Activated CD8-positive, alpha-beta memory T cell treated with anti-CD3 and anti-CD28 coated beads for 48 hours (primary cell): ENCODE results near the gene UBAC1.
"Not testable (repeated sequence)": the region's sequence is repeated elsewhere in the genome, so short reads cannot be mapped to it uniquely, and the experiment has no call there.

Experiments
- DNase-seq, 3 experiments: peaks; one replicate each; pipeline ENCODE4 v3.0.0-alpha.2; 2020; ENCODE audit warnings: low read depth in 2 of 3, low spot score in 2 of 3

UBAC1 gene

GRCh38 chr9:135978642-135979546 is 17.7 kb upstream of the UBAC1 start:
- DNase-seq: no peak

GRCh38 chr9:135976944-135977343 is 15.8 kb upstream of the UBAC1 start:
- DNase-seq: no peak

- no peak for DNase-seq
These were observed 15.4 kb upstream of the UBAC1 start for GRCh38 chr9:135976531-135976930.

DNA sequence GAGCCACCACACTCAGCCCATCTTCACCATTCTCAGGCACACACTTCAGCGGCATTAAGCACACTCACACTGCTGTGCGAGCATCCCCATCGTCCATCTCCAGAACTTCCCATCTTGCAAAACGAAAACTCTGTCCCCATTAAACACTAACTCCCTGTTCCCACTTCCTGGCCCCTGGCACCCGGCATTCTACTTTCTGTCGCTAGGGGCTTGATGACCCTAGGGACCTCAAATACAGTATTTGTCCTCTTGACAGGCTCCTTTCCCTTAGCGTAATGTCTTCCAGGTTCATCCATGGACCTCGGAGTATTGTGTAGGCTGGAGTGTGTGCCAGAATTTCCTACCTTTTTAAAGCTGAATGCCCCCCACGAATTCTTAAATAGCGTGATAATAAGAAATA is 14.7 kb upstream of the UBAC1 start:
- no peak for DNase-seq

GRCh38 chr9:135974220-135974573 is 13.0 kb upstream of the UBAC1 start:
- no peak for DNase-seq

DNA sequence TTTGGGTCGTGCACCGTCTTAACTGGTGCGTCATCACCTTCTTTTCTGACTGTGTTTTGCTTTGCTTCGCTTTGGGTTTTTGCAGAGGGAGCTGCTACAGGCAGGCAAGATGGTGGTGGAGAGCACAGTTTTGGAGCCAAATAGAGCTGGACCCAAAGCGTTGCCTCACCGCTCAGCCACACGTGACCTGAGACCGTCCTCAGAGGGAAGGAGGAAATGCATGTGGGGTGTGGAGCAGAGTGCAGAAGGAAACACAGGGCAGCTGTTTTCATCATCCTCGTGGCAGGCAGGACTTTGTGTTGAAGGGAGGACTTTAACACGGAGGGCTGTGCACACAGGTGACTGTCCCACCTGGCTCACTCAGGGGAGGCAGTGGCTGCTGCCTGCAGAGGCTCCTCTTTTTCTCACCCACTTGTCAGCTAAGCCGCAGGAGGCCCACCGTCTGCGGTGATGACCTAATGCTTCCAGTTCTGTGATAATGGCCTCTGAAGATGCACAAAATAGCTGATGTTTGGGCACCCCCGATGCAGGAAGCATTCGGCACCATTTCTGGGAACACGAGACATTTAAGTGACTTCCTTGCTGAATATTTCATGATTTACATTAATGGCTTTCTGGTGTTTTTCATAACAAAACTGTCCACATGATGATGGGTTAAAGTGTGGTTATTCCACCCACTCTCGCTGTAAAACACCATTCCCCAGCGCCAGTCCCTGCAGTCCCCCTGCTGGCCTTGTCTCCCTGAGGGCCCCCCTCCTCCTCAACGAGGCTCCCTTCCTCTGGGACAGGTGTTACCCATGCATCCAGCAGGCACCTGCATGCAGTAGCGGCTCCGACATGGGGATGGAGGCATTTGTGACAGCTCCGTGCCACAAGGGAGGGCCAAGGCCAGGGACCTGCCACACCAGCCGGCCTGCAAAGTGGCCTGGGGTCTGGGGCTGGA is 12.4 kb upstream of the UBAC1 start:
- DNase-seq: no peak

DNA sequence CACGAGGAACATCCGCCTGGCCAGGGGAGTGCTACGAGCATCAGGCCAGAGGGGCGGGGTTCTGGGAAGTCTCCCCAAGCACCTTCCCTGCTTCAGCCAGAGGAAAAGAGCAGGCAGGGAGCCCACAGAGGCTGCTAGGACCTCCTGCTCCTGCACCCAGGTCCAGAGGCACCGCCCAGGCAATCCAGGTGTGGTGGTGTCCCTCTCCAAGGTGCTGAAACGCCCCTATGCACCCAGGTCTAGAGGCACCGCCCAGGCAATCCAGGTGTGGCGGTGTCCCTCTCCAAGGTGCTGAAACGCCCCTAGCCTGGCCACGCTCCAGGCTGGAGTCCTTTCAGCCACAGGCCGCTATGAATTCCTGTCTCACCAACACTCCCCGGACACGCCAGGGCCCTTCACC is 10.7 kb upstream of the UBAC1 start:
- no peak for DNase-seq

DNA sequence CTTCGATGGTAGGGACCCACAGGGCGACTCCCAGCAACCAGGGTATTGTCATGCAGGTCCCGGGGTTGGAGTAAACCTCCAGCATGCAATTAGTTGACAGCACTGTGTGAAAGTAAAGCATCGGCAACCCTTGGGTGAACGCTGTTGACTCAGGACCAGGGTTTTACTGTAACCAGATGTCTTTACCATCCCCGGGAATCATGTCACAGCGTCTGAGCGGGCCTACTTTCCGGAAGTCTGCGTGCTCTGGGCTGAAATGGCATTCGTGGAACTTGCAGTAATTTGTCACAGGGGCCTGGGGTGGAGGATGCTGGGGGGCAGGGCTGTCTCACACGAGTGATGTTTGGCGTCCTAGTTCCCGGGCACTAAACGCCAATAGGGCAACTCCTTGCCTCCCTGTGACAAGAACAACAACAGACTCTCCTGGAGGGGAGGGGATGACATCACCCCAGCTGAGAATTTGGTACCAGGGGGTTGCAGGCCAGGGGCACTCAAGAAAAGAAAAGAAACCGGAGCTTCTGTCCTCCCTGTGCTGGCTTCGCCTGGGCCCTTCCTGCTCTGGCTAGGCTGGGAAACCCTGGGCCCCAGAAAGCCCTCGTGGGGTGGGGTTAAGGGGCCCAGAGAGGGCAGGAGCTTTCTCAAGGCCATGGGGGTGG is 10.1 kb upstream of the UBAC1 start:
- no peak for DNase-seq

DNA sequence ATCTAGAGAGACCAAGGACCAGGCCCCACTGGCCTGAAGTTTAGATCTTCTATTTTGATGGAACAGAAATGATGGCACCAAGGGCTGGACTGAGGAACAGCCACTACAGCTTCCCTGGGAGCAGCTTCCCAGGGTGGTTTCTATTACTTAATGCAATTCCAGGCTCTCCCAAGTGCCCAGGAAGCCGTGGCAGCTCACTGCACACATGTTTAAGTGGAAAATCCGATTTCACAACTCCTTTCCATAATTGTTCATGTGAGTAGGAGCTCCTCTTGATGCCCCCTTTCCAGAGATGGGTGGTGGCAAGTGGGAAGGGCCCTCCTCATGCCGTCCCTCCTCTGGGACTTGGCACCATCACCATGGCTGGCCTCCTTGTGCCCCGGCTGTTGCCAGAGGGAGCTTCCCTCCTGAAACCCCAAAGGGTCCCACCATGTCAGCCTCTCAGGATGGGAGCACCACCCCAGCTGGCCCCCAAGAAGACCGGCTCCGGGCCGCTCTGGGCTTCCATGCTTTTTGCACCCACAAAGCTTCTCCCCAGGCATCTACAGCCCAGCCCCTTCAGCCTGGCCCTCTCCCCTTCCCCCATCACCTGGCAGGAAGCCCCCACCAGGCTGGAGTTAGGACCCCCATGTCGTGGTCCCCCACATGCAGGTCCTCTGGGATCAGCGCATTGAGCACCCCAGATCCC is 9.1 kb upstream of the UBAC1 start:
- DNase-seq: no peak

DNA sequence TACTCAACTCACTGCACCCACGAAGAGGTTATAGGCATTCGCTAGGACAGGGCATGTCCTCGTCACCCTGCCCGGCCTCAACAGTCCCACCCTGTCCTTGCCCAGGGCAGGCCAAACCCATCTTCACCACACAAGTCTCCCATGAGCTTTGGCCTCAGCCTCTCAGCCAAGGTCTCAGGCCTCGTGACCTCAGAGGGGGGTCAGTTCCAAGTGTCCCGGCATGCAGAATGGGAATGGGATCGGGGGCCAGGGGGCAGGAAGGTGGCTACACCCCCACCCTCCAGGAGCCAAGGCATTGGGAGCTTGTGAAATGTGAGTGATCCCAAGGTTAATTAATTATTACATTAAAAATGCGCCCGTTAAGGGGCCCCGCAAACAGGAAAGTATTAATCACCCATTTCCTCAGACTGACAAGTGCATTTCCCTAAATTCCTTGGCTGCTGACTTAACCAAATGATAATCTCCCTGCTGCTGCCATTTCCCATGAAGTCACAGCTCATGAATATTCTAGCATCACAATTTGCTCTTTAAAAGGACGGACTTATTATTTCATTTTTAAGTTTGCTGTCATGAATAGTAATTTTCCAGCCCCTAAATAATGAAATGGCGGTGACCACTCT is 8.0 kb upstream of the UBAC1 start:
- DNase-seq: no peak

GRCh38 chr9:135968601-135969000 is 7.4 kb upstream of the UBAC1 start:
- DNase-seq: no peak

DNA sequence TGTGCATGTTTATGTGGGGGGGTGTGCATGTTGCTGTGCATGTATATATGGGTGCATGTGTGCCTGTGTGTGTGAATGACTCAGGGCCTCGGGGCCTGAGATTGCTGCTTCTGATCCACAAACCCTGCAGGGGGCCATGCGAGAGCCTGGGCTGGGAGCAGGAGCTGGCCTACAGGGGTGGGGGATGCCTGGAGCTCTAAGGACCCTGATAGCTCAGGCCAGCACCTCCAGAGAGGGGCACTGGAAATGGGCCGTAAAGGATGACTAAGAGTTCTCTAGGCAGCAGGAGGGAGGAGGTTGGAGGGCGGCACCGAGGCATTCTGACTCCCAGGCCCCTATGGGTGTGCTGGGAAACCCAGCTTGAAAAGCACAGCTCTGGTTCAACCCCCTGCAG is 6.9 kb upstream of the UBAC1 start:
- DNase-seq: no peak

GRCh38 chr9:135966916-135967260 is 5.7 kb upstream of the UBAC1 start:
- DNase-seq: not testable (repeated sequence)

DNA sequence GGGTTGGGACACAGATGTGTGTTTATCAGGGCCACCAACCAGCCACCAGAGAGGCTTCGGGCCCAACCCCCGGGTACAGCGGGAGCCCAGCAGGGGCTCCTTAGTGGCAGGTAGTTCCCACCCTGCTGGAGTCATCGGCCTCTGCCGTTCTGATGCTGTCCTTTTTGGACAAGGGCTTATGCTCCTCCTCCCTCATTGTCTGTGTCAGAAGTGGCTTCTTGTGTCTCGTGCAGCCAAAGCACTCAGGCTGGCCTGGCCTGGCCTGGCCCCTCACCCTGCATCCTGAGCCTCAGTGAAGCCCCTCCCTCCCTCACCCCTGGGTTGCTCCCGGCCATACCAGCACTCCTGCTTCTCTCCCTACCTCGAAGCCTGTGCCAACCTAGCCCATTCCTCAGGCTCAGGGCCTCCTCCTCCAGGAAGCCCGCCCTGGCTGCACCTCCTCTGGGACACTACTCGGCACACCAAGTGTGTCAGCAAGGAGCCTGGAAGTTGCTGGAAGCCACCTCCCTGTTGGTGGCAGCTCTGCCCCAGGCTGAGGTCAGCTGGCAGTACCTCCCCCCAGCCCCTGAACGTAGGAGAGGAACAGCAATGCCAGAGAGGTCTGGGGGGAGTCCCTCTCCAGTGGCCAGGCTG is 4.1 kb upstream of the UBAC1 start:
- DNase-seq: no peak

GRCh38 chr9:135963938-135964337 is 2.8 kb upstream of the UBAC1 start:
- DNase-seq: no peak

GRCh38 chr9:135963338-135963737 is 2.2 kb upstream of the UBAC1 start:
- no peak for DNase-seq

DNA sequence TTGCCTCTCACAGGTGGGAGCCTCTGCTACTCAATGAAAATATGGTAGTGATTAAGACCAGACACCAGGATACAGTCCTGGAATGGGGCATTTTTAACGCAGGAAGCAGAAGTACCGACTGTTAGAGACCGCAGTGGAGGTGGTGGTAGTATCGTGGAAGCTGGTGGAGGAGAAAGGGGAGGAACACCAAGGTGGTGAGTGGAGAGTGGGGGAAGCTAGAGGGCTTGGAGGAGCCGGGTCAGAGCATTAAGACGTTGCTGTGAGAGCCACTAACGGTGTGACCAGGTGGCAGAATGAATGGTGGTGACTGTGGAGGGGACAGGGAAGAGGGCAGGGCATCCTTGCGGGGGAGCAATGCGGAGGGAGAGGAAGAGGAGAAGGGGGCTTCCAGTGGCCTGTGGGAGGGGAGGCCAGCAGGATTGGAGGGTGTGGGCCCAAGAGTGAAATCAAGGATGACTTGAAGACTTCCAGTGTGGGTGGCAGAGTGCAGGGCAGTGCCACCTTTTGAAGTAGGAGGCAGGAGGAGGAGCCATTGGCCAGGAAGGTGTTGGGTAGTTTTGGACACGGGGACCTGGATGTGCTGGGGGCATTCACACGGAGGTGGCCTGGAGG is 1.6 kb upstream of the UBAC1 start:
- no peak for DNase-seq

GRCh38 chr9:135961811-135962695 is 880 bp upstream of the UBAC1 start:
- DNase-seq: no peak
